CD4-positive, alpha-beta T cell treated with Interleukin-4 for 1 hour (primary cell): ENCODE data around the gene NR3C2.
"Not testable (repeated sequence)": the region's sequence is repeated elsewhere in the genome, so short reads cannot be mapped to it uniquely, and the experiment has no call there.

Experiments
- DNase-seq, 2 donors: peaks; one replicate each; pipeline ENCODE4 v3.0.0-alpha.2; 2020 to 2022

Gene NR3C2

DNA sequence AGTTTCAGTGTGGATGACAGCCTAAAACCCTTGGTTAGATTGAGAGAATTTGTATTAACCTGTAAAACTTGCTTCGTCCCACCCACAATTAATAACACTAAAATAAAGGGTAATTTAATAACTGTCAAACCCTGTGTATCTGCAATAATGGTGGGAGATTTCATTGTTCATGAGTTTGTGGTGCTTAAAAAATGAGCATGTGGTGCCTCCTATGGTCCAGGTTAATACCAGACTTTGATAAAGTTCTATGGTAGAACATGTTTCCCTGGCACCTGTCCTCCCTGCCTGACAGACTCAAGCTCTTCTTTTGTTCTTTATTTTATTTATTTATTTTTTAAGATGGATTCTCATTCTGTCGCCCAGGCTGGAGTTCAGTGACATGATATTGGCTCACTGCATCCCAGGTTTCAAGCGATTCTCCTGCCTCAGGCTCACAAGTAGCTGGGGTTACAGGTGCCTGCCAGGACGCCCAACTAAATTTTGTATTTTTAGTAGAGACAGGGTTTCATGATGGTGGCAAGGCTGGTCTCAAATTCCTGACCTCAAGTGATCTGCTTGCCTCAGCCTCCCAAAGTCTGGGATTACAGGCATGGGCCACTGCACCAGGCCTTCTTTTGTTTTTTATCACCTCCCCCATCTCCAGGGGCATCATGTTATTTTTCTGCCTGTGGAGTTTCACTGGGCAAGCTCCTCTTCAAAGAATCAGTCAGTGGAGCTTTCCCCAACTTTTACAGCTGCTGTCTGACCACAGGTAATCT is 289.2 kb downstream of the NR3C2 start:
- DNase-seq, result no peak

DNA sequence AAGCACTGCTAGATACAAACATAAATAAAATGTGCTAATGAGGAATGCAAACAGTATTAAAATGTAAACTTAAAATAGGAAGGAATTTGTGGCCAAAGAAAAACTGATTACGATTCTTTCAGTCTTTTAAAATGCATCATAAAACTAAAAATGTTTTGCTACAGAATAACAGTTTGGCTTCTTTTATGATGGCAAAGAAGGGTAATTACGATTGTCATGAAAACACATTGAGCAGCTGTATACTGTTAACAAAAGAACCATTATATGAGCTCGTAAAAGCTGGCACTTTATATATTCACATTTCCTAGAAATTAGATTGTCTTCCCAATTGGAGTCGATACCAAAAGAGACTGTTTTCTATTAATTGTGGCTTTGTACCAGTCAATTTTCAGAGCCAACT is 290.4 kb downstream of the NR3C2 start:
- no peak for DNase-seq

DNA sequence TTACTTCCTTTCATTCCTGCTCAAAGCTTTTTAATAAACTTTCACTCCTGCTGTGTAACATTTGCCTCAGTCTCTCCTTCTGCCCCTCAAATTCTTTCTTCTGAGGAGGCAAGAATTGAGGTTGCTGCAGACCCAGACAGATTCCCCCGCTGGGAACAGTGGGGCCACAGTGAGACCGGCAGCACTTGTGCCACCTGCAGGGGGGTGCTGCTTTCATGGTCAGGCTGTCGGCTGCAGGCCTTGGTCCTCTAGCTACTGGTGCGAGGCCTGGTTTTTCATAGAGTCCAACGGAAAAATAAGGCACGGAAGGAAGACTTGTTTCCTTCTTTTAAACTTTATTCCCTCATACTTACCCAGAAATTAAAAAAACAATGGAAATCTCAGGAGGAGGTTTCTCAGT is 296.7 kb downstream of the NR3C2 start:
- DNase-seq, result no peak

DNA sequence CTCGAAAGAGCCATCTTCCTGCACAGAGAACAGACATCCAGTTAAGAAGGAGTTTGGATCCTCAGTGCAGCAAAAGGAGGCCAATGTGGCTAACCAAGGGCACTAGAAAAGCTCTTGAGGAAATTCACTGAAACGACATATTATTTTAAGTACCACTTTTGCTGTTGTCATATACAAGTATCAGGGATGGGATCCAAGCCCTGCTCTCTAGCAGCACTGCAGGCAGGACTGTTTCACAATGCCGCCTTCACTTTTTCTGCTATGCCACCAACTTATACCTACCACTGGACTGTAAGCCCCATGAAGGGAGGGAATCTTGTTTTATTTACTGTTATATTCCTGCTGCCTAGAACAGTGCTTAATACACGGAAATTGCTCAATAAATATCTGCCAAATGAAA is 299.0 kb downstream of the NR3C2 start:
- DNase-seq, result no peak

DNA sequence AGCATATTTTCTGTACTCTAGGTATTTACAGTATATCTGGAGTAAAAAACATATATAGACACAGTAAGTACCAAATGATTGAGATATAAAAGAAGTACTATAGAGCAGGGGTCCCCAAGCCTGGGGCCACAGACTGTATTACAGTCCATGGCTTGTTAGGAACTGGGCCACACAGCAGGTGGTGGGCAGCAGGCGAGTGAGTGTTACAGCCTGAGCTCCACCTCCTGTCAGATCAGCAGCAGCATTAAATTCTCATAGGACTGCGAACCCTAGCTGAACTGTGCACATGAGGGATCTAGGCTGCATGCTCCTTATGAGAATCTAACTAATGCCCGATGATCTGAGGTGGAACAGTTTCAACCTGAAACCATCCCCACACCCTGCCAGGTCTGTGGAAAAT is 300.7 kb downstream of the NR3C2 start:
- no peak for DNase-seq

DNA sequence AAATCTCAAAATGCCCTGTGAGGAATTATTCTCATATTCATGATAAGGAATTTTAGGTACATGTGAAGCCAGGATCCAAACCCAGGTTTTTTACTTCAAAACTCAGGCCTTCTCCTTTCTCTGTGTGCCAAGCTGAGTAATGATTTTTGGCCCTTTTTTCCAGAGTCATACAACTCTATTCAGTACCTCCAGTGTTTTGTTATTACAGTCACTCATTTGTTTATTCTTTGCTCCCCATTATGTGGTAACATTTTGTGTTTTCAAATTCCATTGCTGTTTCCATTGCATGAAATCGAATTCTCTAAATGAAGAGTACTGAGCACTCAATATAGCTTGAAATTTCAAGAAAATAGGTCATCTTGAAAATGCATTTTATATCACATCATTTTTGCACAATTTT is 315.4 kb downstream of the NR3C2 start:
- no peak for DNase-seq

DNA sequence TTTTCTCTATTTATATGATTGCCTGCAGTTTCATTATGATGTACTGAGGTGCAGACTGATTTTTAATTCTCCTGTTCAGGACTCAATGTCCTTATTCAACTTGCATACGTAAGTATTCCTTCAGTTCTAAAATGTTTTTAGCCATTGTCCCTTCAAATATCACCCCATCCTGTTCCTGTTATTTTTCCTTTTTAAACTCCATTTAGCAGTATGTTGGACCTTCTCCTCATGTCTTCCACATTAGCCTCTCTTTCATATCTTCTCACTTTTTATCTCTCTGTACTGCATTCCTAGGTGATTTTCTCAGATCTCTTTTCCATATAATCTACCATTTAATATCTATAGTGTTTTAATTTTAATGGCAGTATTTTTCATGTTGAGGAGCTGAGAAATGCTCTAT is 317.7 kb downstream of the NR3C2 start:
- DNase-seq, result no peak

DNA sequence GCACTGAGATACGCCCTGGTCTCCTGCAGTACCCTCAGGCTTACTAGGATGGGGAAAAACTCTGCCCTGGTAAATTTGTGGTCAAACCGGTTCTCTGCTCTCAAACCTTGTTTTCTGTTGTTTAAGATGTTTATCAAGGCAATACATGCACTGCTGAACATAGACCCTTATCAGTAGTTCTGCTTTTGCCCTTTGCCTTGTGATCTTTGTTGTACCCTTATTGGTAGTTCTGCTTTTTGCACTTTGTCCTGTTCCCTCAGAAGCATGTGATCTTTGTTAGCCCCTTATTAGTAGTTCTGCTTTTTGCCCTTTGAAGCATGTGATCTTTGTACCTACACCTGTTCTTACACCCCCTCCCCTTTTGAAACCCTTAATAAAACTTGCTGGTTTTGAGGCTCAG is 319.1 kb downstream of the NR3C2 start:
- not testable (repeated sequence) for DNase-seq

DNA sequence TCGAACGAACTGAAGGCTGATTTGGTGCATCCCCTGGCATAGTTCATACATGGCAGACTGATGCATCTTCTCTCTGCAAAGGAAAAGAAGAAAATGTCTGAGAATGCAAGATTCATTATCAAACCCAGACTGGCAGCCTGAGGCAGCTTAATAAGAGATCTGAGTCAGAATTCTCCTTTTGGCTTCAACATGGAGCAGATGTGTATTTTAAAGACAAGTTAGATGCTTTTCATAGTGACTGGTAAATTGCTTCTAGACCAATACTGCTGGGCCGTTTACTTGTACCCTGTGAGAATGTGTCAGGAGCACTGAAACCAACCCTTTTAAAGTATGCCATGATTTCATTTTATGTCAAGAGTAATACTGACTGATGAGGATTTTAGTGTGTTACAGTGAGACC is 322.0 kb downstream of the NR3C2 start:
- DNase-seq, result no peak

DNA sequence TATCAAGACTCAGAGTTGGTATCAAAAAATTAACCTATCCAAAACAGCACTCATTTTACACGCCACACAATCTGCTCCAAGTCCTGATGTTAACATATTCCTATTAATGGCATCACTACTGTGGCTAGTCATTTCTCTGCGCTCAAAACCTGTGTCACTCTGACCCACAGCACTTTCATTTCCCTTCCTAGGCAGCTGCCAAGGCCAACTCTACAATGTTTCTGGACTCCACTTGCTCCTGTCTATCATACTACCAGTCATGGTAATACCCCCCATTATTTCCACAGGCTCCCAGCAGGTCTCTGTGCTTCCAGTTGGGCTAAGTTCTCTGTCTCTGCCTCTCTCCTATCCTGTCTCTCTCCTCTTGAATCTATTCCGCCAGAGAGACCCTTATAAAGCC is 323.6 kb downstream of the NR3C2 start:
- DNase-seq, result no peak

DNA sequence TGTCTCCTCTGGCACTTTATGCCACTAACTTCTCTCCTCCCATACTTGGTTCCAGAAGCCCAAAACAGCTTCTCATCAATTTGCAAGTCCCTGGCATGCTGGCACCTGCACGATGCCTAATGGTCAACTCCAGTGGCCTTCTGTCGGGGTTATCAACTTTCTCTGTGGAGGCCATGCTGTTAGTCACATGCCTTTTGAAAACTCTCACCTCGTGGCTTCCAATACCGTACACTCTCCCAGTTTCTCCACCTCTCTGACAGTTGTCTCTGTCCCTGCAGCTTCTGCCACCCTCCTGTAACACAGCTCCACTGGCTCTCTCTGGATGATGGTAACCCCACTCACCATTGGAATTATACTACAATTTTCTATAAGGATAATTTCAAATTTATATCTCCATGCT is 324.0 kb downstream of the NR3C2 start:
- DNase-seq, result no peak

DNA sequence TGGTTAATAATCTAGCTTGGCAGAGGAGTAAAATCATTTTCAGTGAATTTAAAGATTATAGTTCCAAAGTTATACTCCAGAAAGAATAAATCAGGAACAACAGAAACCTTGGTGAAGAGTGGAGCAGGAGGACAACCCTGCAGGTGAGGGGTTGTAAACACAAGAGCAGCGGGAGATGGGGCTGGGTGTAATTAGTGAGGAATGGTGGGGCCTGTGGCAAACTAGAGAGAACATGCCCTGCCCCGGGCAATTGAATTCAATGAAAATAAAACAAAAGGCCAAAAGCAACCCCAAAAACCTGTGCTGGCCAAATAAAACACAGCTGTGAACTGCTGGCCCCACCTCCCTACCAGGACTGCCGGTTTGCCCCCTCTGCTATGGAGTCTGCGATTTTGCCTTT is 325.2 kb downstream of the NR3C2 start:
- no peak for DNase-seq

DNA sequence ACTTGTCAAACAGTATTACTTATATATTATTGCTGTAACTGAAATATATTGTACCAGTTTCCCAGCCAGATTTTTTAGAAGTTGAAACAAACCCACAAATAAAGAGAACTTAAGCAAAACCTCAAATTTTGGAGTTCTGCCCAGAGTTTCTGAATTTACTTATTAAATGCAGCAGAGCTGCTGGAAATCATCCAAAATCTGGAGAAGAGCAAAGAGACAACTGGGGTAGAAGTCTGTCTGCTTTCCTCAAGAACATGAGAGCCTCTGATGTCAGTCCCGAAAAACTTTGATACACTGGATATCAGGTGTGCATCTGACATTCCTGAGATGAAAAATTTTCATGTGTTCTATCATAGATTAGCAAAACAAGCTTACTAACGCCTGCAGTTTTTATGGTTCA is 325.9 kb downstream of the NR3C2 start:
- DNase-seq, result no peak

DNA sequence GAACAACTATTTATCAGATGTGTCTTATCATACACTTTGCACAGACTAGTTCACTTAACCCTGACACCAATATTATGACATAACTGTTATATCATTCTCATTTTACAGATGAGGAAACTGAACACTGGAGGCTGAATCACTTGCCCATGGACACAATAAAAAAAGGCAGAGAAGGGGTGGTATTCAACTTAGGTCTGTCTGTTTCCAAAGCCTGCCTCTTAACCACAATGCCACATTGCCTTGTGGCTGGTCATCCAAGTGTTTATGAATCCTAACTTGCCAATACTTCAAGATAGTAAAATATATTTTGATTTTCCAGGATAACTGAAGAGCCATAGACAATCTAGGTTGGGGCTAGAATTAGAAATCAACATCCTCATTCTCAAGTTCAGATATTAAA is 327.8 kb downstream of the NR3C2 start:
- no peak for DNase-seq

DNA sequence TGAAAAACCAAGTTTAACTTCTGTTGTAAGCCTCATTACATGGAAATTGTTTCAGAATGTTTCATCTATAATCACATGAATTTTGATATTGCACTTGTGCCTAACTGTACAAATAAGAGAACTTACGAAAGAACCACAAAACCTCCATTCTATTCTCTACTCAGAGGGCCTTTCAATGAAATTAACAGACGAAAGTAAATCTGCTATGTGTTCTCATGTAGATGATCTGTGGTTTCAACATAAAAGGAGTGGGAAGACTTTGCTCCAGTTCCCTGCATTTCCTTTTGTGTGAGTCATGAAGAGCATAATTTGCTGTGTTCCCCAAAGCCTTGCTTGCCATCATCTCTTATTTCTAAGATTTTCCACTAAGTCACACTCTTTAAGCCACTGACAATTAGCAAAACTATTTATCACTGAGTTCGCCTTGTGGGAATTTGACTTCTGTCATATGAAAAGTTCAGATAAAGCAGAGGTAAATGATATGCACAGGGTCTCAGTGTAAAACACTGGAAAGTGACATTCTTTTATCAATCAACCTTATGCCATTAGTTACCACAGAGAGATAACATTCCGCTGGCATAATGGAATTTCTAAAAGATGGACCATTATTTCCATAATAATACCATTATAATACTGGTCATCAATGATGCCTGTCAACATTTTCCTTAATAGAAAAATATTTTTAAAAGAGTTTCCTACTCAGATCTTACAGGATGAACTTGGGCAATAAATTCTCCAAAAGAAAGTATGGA is 329.8 kb downstream of the NR3C2 start:
- DNase-seq, result no peak

DNA sequence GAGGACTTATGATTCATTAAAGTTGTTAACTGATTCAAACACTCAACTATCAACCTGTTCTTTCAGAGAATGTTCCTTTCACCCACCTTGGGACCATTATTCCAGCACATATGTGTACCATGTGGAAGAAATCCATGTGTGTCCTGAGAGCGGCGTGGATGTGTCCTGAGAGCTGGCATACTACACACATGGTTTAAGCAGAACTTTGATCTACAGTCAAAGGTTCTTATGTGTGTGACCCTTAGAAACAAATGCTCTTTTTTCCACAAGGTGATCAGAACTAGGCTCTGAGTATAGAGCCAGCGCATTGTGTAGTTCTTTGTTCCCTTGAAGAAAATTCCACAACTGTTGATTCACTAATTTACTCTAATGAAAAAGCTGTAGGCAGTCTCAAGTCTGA is 332.0 kb downstream of the NR3C2 start:
- DNase-seq, result no peak

DNA sequence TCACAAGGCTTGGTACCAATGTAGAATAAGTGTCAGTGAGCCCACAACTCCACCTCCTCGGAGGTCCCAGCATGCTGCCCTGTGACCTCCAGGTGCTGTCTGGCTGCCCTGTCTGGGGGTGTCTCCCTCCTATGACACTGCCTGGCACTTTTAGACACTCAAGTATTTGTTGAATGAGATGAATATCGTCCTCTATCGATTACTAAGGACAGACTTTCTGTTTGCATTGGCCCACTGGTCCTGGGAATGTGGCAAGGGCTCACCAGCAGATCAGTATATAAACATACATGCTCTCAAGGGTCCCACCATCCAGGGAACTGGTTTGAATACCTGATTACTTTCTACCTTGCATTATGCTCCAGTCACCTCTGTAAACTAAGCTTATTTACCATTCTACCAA is 333.0 kb downstream of the NR3C2 start:
- no peak for DNase-seq

DNA sequence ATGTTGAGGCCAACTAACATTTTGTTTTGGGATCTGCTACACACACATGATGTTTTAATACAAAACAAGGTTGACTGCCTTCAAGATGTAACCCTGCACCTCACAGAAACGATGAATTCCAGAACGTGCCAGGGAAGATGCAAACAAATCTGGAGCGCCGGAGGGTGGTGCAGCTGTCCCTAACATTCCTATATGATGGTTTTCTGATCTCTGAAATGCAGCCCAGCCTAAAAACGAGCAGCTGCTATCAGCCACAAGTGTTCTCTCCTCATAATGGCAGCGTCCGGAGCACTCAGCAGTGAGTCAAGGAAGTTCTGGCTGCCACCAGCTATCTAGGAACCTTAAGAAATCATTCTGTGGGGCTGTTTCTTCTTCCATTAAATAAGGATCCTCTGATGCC is 333.4 kb downstream of the NR3C2 start:
- no peak for DNase-seq

DNA sequence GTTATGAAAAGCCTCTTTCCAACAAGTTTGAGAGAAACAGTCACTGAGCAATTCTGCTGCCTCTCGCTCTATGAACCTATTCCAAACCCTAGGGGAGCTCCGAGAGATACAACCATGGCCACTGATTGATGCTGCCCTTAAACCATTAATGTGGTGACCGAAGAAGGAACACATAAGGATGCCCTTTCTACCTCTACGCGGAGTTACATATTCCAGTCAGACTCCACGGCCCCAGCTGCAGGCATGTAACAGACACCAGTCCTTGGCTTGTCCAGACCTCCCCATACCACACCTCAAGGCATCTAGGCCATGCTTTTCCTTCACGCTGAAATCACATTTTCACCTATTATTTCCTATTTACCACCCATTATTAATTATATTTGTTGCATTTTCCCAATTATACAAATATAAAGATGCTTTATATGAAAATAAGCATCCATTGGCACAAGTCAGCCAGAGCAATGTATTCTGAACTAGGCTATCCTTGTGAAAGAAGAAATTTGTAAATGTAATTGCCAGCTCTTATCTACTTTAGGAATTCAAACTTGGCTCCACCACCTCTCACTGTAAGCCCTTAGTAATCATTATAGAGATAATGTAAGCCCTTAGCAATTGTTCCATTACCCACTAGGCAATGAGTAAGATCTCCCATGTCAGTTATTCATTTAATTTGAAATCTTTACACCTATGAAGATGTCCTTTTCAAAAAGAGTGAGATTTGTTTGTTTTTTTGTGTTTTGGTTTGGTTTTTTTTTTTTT is 338.4 kb downstream of the NR3C2 start:
- no peak for DNase-seq

DNA sequence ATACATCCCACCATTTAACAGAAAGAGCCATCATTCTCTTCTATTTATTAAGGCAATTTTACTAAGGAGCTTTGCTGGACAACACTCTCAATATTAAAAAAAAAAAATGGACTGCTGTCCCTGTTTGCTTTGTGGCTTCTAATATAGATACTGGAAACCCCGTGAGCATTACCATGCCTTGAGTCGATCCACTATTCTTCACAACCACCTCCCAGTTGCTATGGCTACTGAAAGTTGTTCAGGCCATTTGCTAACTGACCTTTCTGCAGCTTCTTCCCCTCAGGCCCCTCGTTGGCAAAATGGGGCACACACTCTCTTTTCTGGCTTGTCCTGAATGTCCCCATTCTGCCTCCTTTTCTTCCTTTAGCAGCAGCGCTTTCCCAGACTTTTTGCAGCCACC is 340.4 kb downstream of the NR3C2 start:
- no peak for DNase-seq

DNA sequence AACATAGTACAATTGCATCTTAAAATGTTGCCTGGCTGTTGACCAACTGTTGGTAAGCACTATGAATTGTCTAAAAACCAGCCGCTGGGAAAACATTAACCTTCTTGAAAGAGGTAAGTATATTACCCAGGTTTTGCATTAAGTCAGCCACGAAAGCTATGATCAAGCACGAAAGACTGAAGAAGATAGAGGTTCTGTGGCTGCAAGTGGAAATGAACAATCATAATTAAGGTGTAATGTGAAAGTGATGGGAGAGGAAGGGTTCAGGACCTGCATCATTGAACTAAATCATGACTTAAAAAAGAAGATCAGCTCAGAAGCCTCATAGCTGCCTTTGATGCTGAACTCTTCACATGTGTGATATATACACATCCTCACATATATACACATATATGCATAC is 341.0 kb downstream of the NR3C2 start:
- DNase-seq, result no peak

DNA sequence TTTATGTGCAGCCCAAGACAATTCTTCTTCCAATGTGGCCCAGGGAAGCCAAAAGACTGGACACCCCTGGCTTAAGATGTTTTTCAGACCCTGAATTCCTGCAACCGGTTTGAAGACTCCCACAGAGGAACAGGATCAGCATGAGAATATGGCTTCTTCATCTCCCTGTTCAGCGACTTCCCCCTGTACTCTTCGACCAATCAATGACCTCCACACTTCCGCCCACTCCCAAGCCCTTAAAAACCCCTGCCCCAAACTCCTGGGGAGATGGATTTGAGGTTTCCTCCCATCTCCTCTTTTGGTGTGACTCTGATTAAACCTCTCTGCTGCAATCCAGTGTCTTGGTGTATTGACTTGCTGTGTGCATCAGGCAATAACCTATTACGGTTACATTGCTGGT is 344.4 kb downstream of the NR3C2 start:
- no peak for DNase-seq

DNA sequence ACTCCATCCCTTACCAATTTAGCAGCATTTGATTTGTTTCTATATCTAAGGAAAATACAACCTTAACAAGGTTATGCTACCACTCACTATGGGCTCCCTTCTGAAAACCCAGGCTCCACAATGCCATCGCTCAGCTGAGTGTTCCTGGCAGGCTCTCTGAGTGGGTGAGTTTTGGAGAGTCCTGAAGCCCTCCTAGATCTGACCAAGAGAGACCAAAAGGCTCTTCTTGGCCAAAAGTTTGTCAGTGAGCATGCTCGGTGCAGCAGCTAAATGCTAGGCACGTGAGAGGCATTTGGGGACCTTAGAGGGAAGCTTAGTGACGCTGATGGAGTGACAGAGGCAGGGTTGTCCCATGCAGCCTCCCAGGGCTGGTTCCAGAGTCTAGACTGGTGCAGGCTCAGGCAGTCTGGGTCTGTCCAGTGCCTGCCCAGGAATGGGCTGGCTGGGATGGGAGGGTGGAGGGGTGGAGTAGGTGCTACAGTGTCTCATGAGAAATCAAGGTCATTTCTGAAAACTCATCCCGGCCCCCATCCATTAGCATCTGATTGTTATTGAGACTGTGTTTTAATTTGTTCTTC is 346.8 kb downstream of the NR3C2 start:
- DNase-seq, result no peak

DNA sequence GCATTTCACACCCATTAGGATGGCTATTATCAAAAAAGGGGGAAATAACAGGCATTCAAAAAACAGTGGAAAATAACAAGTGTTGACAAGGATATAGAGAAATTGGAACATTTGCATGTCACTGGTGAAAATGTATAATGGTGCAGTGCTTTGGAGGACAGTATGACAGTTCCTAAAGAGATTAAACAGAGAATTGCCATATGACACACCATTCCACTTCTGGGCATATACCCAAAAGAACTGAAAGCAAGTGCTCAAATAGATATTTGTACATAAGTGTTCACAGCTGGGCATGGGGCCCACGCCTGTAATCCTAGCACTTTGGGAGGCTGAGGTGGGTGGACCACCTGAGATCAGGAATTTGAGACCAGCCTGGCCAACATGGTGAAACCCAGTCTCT is 348.1 kb downstream of the NR3C2 start:
- no peak for DNase-seq
